NOMO-1 treated with dmso at 0.1 percent for 144 hours (cell line): ENCODE measurements around the gene SEC14L1.
A peak's percentile ranks its signal among the peaks of the same experiment; 100 is the strongest.
"Not testable (repeated sequence)": the region's sequence is repeated elsewhere in the genome, so short reads cannot be mapped to it uniquely, and the experiment has no call there.

Source experiments
- DNase-seq: peaks from one replicate; lab custom pipeline; 2025; ENCODE audit not compliant: unreplicated experiment; lab: John Stamatoyannopoulos, UW

SEC14L1 gene

GRCh38 chr17:77140878-77141767 is at the start of gene SEC14L1:
TSS of gene SEC14L1 (plus strand) at chr17:77140969. CDS start at chr17:77143597, 2,628 bp downstream.
- no peak for DNase-seq

- no peak for DNase-seq
These were observed 48.7 kb upstream of the SEC14L1 start for GRCh38 chr17:77092025-77092424.

- no peak for DNase-seq
These were observed 45.3 kb upstream of the SEC14L1 start for GRCh38 chr17:77095461-77095860.

DNA sequence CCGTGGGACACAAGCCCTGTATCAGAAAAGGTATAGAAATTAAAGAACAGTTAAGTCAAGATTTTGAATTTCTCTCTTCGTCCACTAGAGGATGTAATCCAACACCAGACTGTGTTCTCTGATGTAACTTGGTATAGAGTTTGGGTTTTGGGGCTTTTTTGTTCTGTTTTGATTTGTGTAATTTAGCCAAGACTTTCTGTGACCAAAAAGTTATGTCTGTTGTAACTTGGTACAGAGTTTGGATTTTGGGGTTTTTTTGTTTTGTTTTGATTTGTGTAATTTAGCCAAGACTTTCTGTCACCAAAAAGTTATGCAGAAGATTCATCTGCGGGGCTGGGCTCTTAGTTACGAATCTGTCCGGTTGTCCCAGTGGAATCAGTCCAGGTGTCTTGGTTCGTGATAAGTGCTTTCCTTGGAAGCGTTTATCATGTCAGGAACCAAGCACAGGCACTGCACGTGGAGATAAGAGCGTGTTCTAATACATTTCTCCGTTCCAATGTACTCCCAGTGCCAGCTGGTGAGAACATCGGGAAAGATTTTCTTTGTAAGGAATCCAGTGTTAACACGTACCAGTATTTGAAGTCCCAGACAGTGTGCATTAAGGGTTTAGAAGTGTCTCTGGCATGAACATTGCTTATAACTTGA is 44.1 kb upstream of the SEC14L1 start:
- DNase-seq: no peak

GRCh38 chr17:77097631-77098180 is 43.1 kb upstream of the SEC14L1 start:
- no peak for DNase-seq

DNA sequence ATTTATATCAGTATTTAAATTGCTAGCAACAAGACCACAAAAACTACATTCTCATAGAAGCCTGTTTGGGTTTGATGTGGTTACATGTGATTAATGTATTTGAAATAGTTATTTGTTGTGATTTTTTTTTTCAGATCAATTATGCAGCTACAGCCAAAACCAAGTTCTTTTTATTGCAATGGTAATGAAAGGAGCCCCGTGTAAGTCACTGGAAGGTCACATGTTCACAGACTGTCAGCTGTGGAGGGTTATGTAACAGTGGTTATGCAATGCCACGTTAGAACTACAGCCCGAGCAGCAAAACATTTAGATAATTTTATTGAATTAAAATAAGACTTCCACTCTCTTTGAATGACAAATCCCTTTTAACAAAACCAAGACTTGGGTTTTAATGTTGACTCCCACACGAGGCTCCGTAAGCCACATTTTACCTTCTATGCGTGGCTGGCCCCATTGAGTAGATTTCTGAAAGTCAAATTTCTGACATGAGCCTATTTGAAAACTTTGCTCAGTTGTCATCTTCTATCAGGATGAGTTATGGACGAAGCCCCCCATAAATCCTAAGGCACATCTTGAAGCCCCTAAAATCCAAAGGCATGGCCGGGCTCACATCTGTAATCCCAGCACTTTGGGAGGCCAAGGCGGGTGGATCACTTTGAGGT is 41.8 kb upstream of the SEC14L1 start:
- DNase-seq: peak; percentile 51

DNA sequence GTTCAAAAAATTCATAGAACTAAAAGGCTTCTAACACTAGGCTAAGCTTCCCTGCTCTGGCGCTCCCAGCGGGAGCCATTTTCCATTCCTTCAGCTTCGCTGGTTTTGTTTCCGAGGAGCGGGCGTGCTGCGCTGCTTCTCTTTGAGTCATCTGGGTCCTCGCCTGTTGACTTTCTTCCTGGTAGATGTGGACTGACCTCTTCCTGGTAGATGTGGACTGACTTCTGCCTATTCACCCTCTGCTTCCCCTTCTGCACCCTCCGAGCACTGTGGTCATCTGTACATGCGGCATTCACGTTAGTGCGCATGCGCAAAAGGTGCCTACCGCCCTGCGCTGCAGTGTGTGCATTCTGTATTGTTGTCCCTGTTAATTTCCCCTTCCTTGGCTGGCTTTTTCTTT is 40.8 kb upstream of the SEC14L1 start:
- peak; percentile 97 for DNase-seq

DNA sequence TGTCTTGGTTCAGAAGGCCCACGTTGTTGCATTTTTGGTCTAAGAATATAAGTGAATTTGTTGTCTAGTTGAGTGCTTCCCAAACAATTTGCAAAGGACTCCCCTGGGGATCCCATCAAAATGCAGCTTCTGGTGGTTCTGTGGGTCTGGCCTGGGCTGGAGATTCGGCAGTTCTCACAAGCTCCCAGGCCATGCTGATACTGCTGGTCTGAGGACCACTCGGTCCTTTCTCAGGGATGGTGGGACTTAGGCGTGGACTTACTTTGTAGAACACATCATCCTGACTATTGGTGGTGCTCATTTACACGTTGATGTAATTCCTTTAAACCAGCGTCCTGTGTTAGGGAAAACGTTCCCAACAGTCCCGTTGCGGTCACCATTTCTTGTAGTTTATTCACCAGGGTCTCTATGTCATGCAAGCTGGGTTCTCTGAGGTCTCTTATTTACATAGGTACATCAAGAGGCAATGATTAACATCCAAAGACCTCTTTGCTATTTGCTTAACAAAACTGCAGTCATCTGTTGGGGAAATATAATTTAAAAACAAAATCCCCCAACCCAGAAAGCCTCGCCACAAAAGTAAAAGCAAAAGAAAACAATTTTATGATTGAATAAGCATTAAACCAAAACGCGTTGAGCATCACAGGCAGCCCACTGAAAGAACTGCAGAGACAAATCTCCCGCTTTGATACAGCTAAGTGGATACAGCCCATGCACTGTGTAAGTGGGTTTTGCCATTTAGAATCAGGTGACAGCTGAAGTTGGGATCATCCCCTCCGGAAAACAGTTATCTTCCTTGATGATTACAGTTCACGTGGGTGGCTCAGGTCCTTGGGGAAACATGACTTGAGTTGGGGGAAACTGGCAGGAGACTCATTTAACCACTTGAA is 39.0 kb upstream of the SEC14L1 start:
- no peak for DNase-seq

GRCh38 chr17:77102411-77103134 is 38.2 kb upstream of the SEC14L1 start:
- DNase-seq: not testable (repeated sequence)

GRCh38 chr17:77105706-77106105 is 35.1 kb upstream of the SEC14L1 start:
- no peak for DNase-seq

DNA sequence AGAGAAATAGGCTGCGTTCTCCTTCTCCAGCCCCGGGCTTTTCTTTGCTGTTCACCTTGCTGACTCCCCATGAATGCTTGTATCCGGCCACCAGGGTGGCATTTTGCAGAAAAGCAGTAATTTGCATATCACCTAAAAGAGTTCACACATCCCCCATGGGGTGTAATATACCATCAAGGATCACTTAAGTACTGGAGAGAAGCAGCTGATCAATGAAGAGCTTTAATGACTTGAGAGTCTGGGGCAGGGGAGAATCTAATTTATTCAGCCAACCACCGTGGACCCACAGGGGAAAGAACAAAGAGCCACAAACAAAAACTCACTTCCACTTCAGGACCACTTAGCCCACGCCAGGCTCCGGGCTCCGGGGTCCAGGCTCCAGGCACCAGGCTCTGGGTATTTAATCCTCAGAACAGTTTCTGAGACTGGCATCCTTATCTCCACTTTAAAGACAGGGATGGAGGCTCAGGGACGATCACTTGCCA is 33.9 kb upstream of the SEC14L1 start:
- no peak for DNase-seq

GRCh38 chr17:77107506-77108433 is 33.0 kb upstream of the SEC14L1 start:
- DNase-seq: no peak

DNA sequence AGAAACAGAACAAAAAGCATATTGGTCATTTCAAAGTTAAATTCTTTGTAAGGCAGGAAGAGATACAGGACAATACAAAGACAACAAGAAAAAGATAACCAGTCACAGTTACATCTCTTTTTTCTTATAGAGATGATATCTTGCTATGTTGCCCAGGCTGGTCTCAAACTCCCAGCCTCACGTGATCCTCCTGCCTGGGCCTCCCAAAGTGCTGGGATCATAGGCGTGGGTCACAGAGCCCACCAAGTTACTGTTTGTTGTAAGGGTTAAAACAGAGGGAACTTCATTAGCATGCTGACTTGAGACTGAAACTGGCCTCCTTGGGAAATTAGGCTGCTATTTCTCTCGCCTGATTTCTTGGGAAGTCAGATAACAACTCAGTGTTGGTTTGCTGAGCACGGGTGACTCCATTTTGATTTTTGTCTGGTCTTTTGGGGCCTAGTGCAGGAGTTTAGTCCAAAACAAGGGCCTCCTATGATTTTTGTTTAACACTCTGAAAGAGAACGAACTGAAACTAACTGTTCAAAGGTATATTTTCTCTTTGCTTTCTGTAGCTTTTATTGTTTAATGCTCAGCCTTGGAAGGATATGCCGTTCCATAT is 31.5 kb upstream of the SEC14L1 start:
- no peak for DNase-seq

GRCh38 chr17:77109764-77110359 is 30.9 kb upstream of the SEC14L1 start:
- no peak for DNase-seq

GRCh38 chr17:77111165-77111933 is 29.4 kb upstream of the SEC14L1 start:
- not testable (repeated sequence) for DNase-seq

GRCh38 chr17:77111934-77112296 is 28.9 kb upstream of the SEC14L1 start:
- DNase-seq: no peak

- no peak for DNase-seq
These were observed 25.3 kb upstream of the SEC14L1 start for GRCh38 chr17:77115510-77115909.
